ENCODE results near the gene IL18.

GRCh38 chr11:112132737-112133136 is 31.2 kb downstream of the IL18 start:
- TF ChIP-seq POLR2A (IDR thresholded peaks at IDR 0.05) (no peak), CTCF (IDR thresholded peaks at IDR 0.05) (no peak)

Data from Peyer's patch (tissue), 4 donors.